Osteoblast (primary cell): ENCODE results near the gene FGF19. TPM values are rescaled to one million over a fixed set of nuclear protein-coding genes. Genes with fewer than 3 reads are reported as not detected.

Experiments used
- total RNA-seq: library from RNA; depleted of rRNA; stranded (reverse); fragments of >200 nt; gene quantifications from 2 replicates; pipeline ENCODE4 v1.2.3, GENCODE V29; 2012

The FGF19 gene
- total RNA-seq, 1 donor: not detected

Other genes starting within 250 kb of the FGF19 start
- not detected in 2 replicates for gene LINC01488, start 222.4 kb downstream of the FGF19 start, total RNA-seq
- 187 and 237 TPM in 2 replicates for gene CCND1, start 62.9 kb downstream of the FGF19 start, total RNA-seq
- gene LTO1, start 28.7 kb downstream of the FGF19 start, total RNA-seq: 21.8 and 24.6 TPM in 2 replicates
- gene FGF4, start 71.3 kb upstream of the FGF19 start, total RNA-seq: not detected in 2 replicates
- not detected in 2 replicates for gene FGF3, start 115.4 kb upstream of the FGF19 start, total RNA-seq